Neural cell (in vitro differentiated cells): ENCODE data around the gene TM9SF4. TPM values are rescaled to one million over a fixed set of nuclear protein-coding genes. Genes with fewer than 3 reads are reported as not detected.

ENCODE experiments used
- H2AFZ ChIP-seq: fragments of 200-600, 300-800 bp; sonication (generic), shearing (Covaris generic); 2 replicates; pipeline ENCODE4 v1.6.0; 2014; ENCODE audit warnings: low read depth, mild to moderate bottlenecking, antibody characterized with exemption, low read length, moderate library complexity
- H3F3A ChIP-seq: fragments of 200-600 bp; shearing (Covaris generic); 2 replicates; pipeline ENCODE4 v1.6.1; 2016; ENCODE audit warnings: mild to moderate bottlenecking, moderate library complexity, mixed read lengths, antibody characterized with exemption, low read length; ENCODE audit not compliant: insufficient read depth, poor library complexity, severe bottlenecking
- H3K27ac ChIP-seq: fragments of 200-600, 300-800 bp; sonication (generic), shearing (Covaris generic); 2 replicates; pipeline ENCODE4 v1.5.1; 2014; ENCODE audit warnings: mild to moderate bottlenecking, low read length, moderate library complexity
- H3K27me3 ChIP-seq: fragments of 300-800, 200-600 bp; sonication (generic), shearing (Covaris generic); 2 replicates; pipeline ENCODE4 v1.6.0; 2014; ENCODE audit warnings: mild to moderate bottlenecking, low read depth, low read length, moderate library complexity; ENCODE audit not compliant: insufficient read depth
- H3K36me3 ChIP-seq: fragments of 300-800, 200-600 bp; sonication (generic), shearing (Covaris generic); 2 replicates; pipeline ENCODE4 v1.5.1; 2014; ENCODE audit warnings: mild to moderate bottlenecking, antibody characterized with exemption, low read length, moderate library complexity; ENCODE audit not compliant: insufficient read depth
- H3K4me2 ChIP-seq: fragments of 300-800, 200-600 bp; sonication (generic), shearing (Covaris generic); 2 replicates; pipeline ENCODE4 v1.6.0; 2014; ENCODE audit warnings: mild to moderate bottlenecking, low read length
- H3K4me3 ChIP-seq: fragments of 300-800, 200-600 bp; sonication (generic), shearing (Covaris generic); 2 replicates; pipeline ENCODE4 v1.5.1; 2014; ENCODE audit warnings: mild to moderate bottlenecking, low read length, moderate library complexity
- H3K79me2 ChIP-seq: fragments of 200-600 bp; shearing (Covaris generic); replicated peaks from 2 replicates; pipeline ENCODE4 v1.6.0; 2014; ENCODE audit warnings: mild to moderate bottlenecking, low read length, moderate library complexity; ENCODE audit not compliant: insufficient read depth
- H3K9ac ChIP-seq: fragments of 300-800, 200-600 bp; sonication (generic), shearing (Covaris generic); 2 replicates; pipeline ENCODE4 v1.6.1; 2016; ENCODE audit warnings: mild to moderate bottlenecking, low read length, mixed read lengths
- H3K9me2 ChIP-seq: fragments of 200-600 bp; shearing (Covaris generic); 2 replicates; pipeline ENCODE4 v1.6.1; 2016; ENCODE audit warnings: mild to moderate bottlenecking, low read length, mixed read lengths; ENCODE audit not compliant: insufficient read depth
- H3K9me3 ChIP-seq: fragments of 200-600, 300-800 bp; sonication (generic), shearing (Covaris generic); 2 replicates; pipeline ENCODE4 v1.6.1; 2016; ENCODE audit warnings: mild to moderate bottlenecking, mixed run types, low read length, moderate library complexity, mixed read lengths
- H4K20me1 ChIP-seq: fragments of 200-600 bp; shearing (Covaris generic); 2 replicates; pipeline ENCODE4 v1.6.1; 2016; ENCODE audit warnings: mild to moderate bottlenecking, mixed run types; ENCODE audit not compliant: insufficient read depth
- EP300 ChIP-seq: fragments of 450-650 bp; conservative IDR thresholded peaks from 2 replicates; pipeline ENCODE4 v1.6.1; 2014; ENCODE audit warnings: antibody characterized with exemption, mild to moderate bottlenecking, moderate library complexity; ENCODE audit not compliant: poor library complexity, severe bottlenecking
- EZH2 ChIP-seq: fragments of 200-600, 300-800 bp; shearing (Covaris generic), sonication (generic); IDR thresholded peaks from 2 replicates; pipeline ENCODE4 v1.6.1; 2014; ENCODE audit warnings: antibody characterized with exemption, low read length, borderline replicate concordance, mild to moderate bottlenecking; ENCODE audit not compliant: insufficient read depth, poor library complexity, severe bottlenecking
- MXI1 ChIP-seq: fragments of 450-650 bp; conservative IDR thresholded peaks from 2 replicates; pipeline ENCODE4 v1.6.1; 2014; ENCODE audit warnings: antibody characterized with exemption, mild to moderate bottlenecking; ENCODE audit not compliant: poor library complexity, severe bottlenecking
- POLR2AphosphoS5 ChIP-seq: IDR thresholded peaks from 2 replicates; pipeline ENCODE4 v1.6.1; 2012
- RAD21 ChIP-seq: fragments of 450-650 bp; conservative IDR thresholded peaks from 2 replicates; pipeline ENCODE4 v1.6.1; 2014; ENCODE audit warnings: antibody characterized with exemption, mild to moderate bottlenecking, moderate library complexity
- SMC3 ChIP-seq: fragments of 450-650 bp; conservative IDR thresholded peaks from 2 replicates; pipeline ENCODE4 v1.6.1; 2014; ENCODE audit warnings: antibody characterized with exemption, mild to moderate bottlenecking, moderate library complexity; ENCODE audit not compliant: poor library complexity
- TAF1 ChIP-seq: IDR thresholded peaks from 2 replicates; pipeline ENCODE4 v1.6.1; 2012; ENCODE audit warnings: low read depth
- polyA plus RNA-seq: library from polyadenylated mRNA; depleted of rRNA; stranded (reverse); fragments of >200 nt; gene quantifications from 2 replicates; pipeline ENCODE4 v1.2.3, GENCODE V29; 2014
- TF ChIP-seq, protein P1 (sequence below): fragments of 450-650 bp; IDR thresholded peaks from 2 replicates; pipeline ENCODE4 v1.5.1; 2014; ENCODE audit warnings: antibody characterized with exemption, mild to moderate bottlenecking, moderate library complexity; ENCODE audit not compliant: poor library complexity, severe bottlenecking
- TF ChIP-seq, protein P2 (sequence below): IDR thresholded peaks from 2 replicates; pipeline ENCODE4 v1.6.1; 2012; ENCODE audit warnings: borderline replicate concordance

TM9SF4 gene
- polyA plus RNA-seq, 1 donor from 2014 or later: 18.3 TPM

DNA sequence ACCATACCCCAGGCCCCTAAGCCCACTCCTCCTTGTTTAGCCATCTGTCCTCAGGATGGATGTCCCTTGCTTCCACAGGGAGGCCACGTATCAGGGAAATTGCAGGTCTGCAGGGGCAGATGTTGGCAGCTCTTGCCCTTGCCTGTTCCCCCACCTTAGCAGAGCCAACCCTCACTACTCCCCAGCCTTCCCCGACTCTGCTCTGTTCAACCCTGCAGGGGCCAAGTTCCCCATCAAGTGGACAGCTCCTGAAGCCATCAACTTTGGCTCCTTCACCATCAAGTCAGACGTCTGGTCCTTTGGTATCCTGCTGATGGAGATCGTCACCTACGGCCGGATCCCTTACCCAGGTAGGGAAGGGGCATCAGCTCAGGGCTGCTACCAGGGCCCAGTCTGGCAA is 10.7 kb upstream of the TM9SF4 start:
- Histone ChIP-seq H3F3A (no peaks in the 10 kb centered on the region), H3K9me3 (no peaks in the 10 kb centered on the region), H3K4me2 (no peak overlapping the region), H3K27ac (no peak overlapping the region), H3K79me2 (no peaks in the 10 kb centered on the region), H3K9ac (no peak overlapping the region), H3K9me2 (no peaks in the 10 kb centered on the region), H2AFZ (no peak overlapping the region), H4K20me1 (no peaks in the 10 kb centered on the region), H3K36me3 (no peaks in the 10 kb centered on the region), H3K27me3 (peaks cover 8% of the 10 kb centered on the region), H3K4me3 (no peak overlapping the region)
- TF ChIP-seq EZH2 (no peak), EP300 (no peak), POLR2AphosphoS5 (no peak), SMC3 (no peak), TAF1 (no peak), RAD21 (no peak), MXI1 (no peak)
- TF ChIP-seq, protein P1, sequence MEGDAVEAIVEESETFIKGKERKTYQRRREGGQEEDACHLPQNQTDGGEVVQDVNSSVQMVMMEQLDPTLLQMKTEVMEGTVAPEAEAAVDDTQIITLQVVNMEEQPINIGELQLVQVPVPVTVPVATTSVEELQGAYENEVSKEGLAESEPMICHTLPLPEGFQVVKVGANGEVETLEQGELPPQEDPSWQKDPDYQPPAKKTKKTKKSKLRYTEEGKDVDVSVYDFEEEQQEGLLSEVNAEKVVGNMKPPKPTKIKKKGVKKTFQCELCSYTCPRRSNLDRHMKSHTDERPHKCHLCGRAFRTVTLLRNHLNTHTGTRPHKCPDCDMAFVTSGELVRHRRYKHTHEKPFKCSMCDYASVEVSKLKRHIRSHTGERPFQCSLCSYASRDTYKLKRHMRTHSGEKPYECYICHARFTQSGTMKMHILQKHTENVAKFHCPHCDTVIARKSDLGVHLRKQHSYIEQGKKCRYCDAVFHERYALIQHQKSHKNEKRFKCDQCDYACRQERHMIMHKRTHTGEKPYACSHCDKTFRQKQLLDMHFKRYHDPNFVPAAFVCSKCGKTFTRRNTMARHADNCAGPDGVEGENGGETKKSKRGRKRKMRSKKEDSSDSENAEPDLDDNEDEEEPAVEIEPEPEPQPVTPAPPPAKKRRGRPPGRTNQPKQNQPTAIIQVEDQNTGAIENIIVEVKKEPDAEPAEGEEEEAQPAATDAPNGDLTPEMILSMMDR: no peak
- TF ChIP-seq, protein P2, sequence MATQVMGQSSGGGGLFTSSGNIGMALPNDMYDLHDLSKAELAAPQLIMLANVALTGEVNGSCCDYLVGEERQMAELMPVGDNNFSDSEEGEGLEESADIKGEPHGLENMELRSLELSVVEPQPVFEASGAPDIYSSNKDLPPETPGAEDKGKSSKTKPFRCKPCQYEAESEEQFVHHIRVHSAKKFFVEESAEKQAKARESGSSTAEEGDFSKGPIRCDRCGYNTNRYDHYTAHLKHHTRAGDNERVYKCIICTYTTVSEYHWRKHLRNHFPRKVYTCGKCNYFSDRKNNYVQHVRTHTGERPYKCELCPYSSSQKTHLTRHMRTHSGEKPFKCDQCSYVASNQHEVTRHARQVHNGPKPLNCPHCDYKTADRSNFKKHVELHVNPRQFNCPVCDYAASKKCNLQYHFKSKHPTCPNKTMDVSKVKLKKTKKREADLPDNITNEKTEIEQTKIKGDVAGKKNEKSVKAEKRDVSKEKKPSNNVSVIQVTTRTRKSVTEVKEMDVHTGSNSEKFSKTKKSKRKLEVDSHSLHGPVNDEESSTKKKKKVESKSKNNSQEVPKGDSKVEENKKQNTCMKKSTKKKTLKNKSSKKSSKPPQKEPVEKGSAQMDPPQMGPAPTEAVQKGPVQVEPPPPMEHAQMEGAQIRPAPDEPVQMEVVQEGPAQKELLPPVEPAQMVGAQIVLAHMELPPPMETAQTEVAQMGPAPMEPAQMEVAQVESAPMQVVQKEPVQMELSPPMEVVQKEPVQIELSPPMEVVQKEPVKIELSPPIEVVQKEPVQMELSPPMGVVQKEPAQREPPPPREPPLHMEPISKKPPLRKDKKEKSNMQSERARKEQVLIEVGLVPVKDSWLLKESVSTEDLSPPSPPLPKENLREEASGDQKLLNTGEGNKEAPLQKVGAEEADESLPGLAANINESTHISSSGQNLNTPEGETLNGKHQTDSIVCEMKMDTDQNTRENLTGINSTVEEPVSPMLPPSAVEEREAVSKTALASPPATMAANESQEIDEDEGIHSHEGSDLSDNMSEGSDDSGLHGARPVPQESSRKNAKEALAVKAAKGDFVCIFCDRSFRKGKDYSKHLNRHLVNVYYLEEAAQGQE: no peak

DNA sequence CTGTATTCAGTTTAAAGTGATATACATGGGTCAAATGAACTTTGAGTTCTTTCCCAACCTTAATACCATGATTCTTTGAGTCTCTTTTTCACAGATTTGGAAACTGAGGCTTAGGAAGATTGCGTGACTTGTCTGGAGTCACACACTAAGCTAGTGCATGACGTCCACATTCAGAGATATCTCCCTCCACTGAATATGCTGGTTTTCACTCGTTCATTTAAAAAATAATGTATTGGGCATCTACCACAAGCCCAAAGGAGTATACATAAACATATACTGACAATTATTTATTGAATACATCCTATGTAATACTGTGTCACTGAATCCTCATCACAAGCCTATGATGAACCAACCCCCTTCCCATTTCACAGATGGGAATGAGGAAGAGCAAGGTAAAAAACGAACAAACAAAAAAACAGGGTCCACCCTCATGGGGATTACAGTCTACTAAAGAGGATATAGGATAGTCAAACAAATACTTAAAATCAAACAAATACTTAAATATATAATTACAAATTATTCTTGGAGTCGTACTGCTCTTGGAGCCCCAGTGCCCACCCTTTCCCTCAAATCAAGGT is 611 bp upstream of the TM9SF4 start:
- Histone ChIP-seq H3K9me3 (no peaks in the 10 kb centered on the region), H3K9me2 (no peaks in the 10 kb centered on the region), H3K9ac (peak overlapping the region; percentile 97), H3K79me2 (peaks cover 36% of the 10 kb centered on the region), H3F3A (no peaks in the 10 kb centered on the region), H3K27ac (peak overlapping the region; percentile 93), H2AFZ (peak overlapping the region; percentile 93), H4K20me1 (no peaks in the 10 kb centered on the region), H3K27me3 (peaks cover 4% of the 10 kb centered on the region), H3K4me2 (no peak overlapping the region), H3K36me3 (no peaks in the 10 kb centered on the region), H3K4me3 (peak overlapping the region; percentile 71)
- TF ChIP-seq, protein P1: no peak
